MCF 10A (cell line): Measurements from ENCODE around the gene ADSL. TPM values are rescaled to one million over a fixed set of nuclear protein-coding genes. Genes with fewer than 3 reads are reported as not detected.

ENCODE experiments used
- BruUV-seq: library from RNA; stranded (reverse); fragments of 400-500 nt; replicated peaks from 2 replicates; lab custom pipeline; 2021; lab: Mats Ljungman, UMichigan
- CTCF ChIA-PET: fragments of 300-600 bp; sonication (Branson Sonifier 250); formaldehyde crosslinking; extraction: SDS; loops from one replicate; lab custom pipeline; 2021; ENCODE audit warnings: antibody characterized with exemption, inconsistent platforms; lab: Yijun Ruan, JAX
- POLR2A ChIA-PET: fragments of 300-600, 350-650 bp; sonication (Branson Sonifier 250); formaldehyde crosslinking; extraction: SDS; loops from one replicate; lab custom pipeline; 2020; ENCODE audit warnings: antibody characterized with exemption, inconsistent platforms; lab: Yijun Ruan, JAX
- DNase-seq: peaks from one replicate; pipeline ENCODE4 v3.0.0-alpha.2; 2018; ENCODE audit not compliant: unreplicated experiment
- H3K27ac Mint-ChIP-seq: one replicate; pipeline ENCODE4 v1.8.0; 2022; ENCODE audit warnings: mild to moderate bottlenecking, low read depth, mixed read lengths; ENCODE audit not compliant: unreplicated experiment
- H3K27me3 Mint-ChIP-seq: one replicate; pipeline ENCODE4 v1.8.0; 2022; ENCODE audit warnings: mixed read lengths; ENCODE audit not compliant: insufficient read depth, unreplicated experiment
- H3K36me3 Mint-ChIP-seq: one replicate; pipeline ENCODE4 v1.8.0; 2022; ENCODE audit warnings: mild to moderate bottlenecking, moderate library complexity, mixed read lengths; ENCODE audit not compliant: insufficient read depth, unreplicated experiment
- H3K4me1 Mint-ChIP-seq: one replicate; pipeline ENCODE4 v1.8.0; 2022; ENCODE audit warnings: mixed read lengths; ENCODE audit not compliant: insufficient read depth, unreplicated experiment
- H3K4me3 Mint-ChIP-seq: one replicate; pipeline ENCODE4 v1.8.0; 2022; ENCODE audit warnings: mild to moderate bottlenecking, moderate library complexity, mixed read lengths; ENCODE audit not compliant: unreplicated experiment
- H3K9me3 Mint-ChIP-seq: one replicate; pipeline ENCODE4 v1.8.0; 2022; ENCODE audit warnings: mixed read lengths; ENCODE audit not compliant: unreplicated experiment
- intact Hi-C: fragments of 100-400 bp; cut with micrococcal nuclease; formaldehyde crosslinking; loops from 2 replicates; pipeline ENCODE4 v1.14.1; 2022
- total RNA-seq: library from RNA; stranded (reverse); gene quantifications from 2 replicates; pipeline ENCODE4 v1.2.3, GENCODE V29; 2022
- TF ChIP-seq, protein P1 (sequence below): fragments of 200-600 bp; IDR thresholded peaks from one replicate; pipeline ENCODE4 v1.8.0; 2022; ENCODE audit warnings: antibody characterized with exemption, mild to moderate bottlenecking; ENCODE audit not compliant: unreplicated experiment

Gene ADSL
- total RNA-seq, 1 experiment from 2014 or later, result 129 TPM

DNA sequence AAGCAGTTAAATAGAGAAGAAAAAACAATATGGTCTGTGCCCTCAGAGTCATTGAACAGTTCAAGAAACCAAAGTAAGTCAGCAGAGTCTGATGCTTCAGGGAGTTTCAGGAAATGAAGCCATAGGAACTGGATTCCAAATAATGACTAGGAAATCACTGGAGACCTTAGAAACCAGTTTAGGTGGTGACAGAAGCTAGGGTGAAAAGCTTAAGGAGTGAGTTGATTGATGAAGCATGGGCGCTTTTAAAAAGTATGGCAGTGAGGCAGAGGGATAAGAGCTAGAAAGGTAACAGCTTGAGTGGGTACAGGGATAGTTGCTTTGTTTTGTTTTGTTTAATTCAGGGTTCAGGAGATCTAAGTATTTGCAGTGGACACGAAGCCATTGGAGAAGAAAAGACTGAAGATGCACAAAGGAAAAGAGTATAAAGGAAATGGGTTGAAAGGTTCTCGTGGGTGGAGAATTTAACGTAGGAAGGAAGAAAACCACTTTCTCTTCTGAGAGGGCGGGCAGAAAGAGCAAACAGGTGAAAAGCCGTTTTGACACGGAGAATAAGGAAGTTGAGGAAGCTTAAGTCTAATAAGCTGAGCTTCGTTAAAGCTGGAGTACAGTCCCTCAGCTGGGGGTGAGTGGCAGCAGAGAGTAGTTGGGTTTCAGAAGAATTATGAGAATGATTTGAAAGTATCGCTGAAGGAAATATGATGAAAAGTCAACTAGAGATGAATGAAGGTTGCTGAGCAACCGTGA lies 38.9 kb downstream of the ADSL start:
- H3K36me3 Mint-ChIP-seq, result peaks cover 11% of the 10 kb centered on the region
- no TSS peak for BruUV-seq
- no peak overlapping the region for H3K4me3 Mint-ChIP-seq
- no peaks in the 10 kb centered on the region for H3K27me3 Mint-ChIP-seq
- ChIA-PET CTCF (interaction anchor here (0.6 to 1.0 kb wide), 2 partner anchors 13 to 18 kb away, joined by 3 read pairs; no protein-coding TSS in a partner anchor), POLR2A (interaction anchor here (1.5 kb wide), 1 partner anchor 10 kb away, joined by 3 read pairs; no protein-coding TSS in a partner anchor)
- TF ChIP-seq, protein P1, sequence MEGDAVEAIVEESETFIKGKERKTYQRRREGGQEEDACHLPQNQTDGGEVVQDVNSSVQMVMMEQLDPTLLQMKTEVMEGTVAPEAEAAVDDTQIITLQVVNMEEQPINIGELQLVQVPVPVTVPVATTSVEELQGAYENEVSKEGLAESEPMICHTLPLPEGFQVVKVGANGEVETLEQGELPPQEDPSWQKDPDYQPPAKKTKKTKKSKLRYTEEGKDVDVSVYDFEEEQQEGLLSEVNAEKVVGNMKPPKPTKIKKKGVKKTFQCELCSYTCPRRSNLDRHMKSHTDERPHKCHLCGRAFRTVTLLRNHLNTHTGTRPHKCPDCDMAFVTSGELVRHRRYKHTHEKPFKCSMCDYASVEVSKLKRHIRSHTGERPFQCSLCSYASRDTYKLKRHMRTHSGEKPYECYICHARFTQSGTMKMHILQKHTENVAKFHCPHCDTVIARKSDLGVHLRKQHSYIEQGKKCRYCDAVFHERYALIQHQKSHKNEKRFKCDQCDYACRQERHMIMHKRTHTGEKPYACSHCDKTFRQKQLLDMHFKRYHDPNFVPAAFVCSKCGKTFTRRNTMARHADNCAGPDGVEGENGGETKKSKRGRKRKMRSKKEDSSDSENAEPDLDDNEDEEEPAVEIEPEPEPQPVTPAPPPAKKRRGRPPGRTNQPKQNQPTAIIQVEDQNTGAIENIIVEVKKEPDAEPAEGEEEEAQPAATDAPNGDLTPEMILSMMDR, result no peak
- no peak overlapping the region for H3K27ac Mint-ChIP-seq
- intact Hi-C loops, result no loop called here
- peaks cover 6% of the 10 kb centered on the region for H3K4me1 Mint-ChIP-seq
- DNase-seq, result no peak
- no peaks in the 10 kb centered on the region for H3K9me3 Mint-ChIP-seq

DNA sequence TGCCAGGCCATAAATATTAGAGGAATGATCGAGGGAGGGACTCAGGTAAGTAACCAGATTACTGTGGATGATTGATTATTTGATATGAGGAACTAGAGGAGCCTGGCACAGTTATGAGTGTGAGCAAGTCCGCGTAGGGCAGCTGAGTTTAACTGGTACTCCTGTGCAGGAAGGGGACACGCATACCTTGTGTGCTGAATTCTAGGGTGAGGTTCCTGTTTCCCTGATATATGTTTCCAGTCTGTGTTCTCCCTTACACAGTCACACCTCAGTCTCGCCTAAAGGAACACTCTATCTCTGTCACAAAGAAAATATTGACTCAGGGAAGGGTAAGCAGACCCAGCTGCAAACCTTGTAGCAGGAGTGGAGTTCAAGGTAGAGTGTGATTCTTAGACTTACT lies 41.4 kb downstream of the ADSL start:
- BruUV-seq, result no TSS peak
- DNase-seq, result no peak
- intact Hi-C loops, result no loop called here
- Mint-ChIP-seq H3K27ac (no peak overlapping the region), H3K4me1 (peaks cover 9% of the 10 kb centered on the region), H3K4me3 (no peak overlapping the region), H3K36me3 (no peaks in the 10 kb centered on the region), H3K9me3 (no peaks in the 10 kb centered on the region), H3K27me3 (no peaks in the 10 kb centered on the region)
- TF ChIP-seq, protein P1, result no peak
- ChIA-PET CTCF (interaction anchor here (1.3 kb wide), 1 partner anchor 9 kb away, joined by 3 read pairs; no protein-coding TSS in a partner anchor), POLR2A (interaction anchor here (1.2 kb wide), 1 partner anchor 320 kb away, joined by 4 read pairs; no protein-coding TSS in a partner anchor)

DNA sequence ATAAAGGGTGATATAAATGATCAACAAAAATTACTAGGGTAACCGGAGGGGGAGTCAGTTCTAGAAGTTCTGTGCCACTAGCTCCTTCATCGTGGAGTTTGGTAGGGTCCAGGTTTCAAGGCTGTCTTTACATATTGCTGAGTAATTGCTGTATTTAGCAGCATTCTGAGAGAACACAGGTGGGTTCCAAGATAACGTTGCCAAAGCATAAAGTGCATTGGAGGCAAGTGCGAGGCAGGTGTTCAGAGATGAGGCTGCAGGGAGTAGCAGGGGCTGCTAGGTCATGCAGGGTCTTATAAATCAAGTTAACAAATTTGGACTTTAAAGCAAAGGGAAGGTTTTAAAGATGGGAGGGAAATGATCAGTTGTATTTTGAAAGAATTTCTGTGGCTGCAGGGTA lies 41.9 kb downstream of the ADSL start:
- POLR2A ChIA-PET, result no interaction called here
- intact Hi-C loops, result no loop called here
- TF ChIP-seq, protein P1, result no peak
- Mint-ChIP-seq H3K27ac (no peak overlapping the region), H3K4me1 (peaks cover 11% of the 10 kb centered on the region), H3K27me3 (no peaks in the 10 kb centered on the region), H3K9me3 (no peaks in the 10 kb centered on the region), H3K4me3 (no peak overlapping the region), H3K36me3 (no peaks in the 10 kb centered on the region)
- CTCF ChIA-PET, result interaction anchor here (1.3 kb wide), 1 partner anchor 9 kb away, joined by 3 read pairs; no protein-coding TSS in a partner anchor
- no TSS peak for BruUV-seq
- DNase-seq, result no peak

DNA sequence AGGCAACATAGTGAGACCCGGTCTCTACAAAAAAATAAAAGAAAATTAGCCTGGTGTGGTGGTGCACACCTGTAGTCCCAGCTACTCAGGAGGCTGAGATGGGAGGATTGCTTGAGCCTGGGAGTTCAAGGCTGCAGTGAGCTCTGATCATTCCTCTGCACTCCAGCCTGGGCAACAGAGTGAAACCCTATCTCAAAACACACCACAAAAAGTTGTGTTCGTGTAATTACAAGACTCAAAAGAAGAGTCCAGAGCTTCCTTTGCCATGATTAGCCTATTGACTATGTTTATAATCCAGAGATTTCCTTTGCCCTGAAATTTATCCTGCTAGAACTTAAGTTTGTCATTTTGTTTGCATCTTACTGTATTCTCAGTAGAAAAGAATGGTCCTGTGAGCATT lies 45.1 kb downstream of the ADSL start:
- peaks cover 9% of the 10 kb centered on the region for H3K36me3 Mint-ChIP-seq
- H3K27me3 Mint-ChIP-seq, result no peaks in the 10 kb centered on the region
- peaks cover 5% of the 10 kb centered on the region for H3K4me1 Mint-ChIP-seq
- no peak overlapping the region for H3K27ac Mint-ChIP-seq
- no peak overlapping the region for H3K4me3 Mint-ChIP-seq
- BruUV-seq, result no TSS peak
- H3K9me3 Mint-ChIP-seq, result no peaks in the 10 kb centered on the region
- POLR2A ChIA-PET, result interaction anchor here (0.6 to 0.9 kb wide), 2 partner anchors 15 to 45 kb away, joined by 3 read pairs; no protein-coding TSS in a partner anchor
- intact Hi-C loops, result no loop called here
- no peak for DNase-seq
- CTCF ChIA-PET, result interaction anchor here (0.6 kb wide), 1 partner anchor 17 kb away, joined by 3 read pairs; no protein-coding TSS in a partner anchor
- TF ChIP-seq, protein P1, result no peak
